ENCODE results near the gene RASA3. TPM values are rescaled to one million over a fixed set of nuclear protein-coding genes. Genes with fewer than 3 reads are reported as not detected.

Gene RASA3, protein sequence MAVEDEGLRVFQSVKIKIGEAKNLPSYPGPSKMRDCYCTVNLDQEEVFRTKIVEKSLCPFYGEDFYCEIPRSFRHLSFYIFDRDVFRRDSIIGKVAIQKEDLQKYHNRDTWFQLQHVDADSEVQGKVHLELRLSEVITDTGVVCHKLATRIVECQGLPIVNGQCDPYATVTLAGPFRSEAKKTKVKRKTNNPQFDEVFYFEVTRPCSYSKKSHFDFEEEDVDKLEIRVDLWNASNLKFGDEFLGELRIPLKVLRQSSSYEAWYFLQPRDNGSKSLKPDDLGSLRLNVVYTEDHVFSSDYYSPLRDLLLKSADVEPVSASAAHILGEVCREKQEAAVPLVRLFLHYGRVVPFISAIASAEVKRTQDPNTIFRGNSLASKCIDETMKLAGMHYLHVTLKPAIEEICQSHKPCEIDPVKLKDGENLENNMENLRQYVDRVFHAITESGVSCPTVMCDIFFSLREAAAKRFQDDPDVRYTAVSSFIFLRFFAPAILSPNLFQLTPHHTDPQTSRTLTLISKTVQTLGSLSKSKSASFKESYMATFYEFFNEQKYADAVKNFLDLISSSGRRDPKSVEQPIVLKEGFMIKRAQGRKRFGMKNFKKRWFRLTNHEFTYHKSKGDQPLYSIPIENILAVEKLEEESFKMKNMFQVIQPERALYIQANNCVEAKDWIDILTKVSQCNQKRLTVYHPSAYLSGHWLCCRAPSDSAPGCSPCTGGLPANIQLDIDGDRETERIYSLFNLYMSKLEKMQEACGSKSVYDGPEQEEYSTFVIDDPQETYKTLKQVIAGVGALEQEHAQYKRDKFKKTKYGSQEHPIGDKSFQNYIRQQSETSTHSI
- 21.9 TPM in 2 replicates for total RNA-seq (2021; fragmentation: NEBNext Ultra II Directional; extraction: Animal tissue kit (Norgen Biotek cat#: 25700))
- 7.5 and 11.0 TPM in 2 replicates for polyA plus RNA-seq (2011; rRNA removed)
- polyA plus RNA-seq (2011; cell fraction: cytosol; rRNA removed): 12.9 TPM
- 15.0 TPM for polyA plus RNA-seq (2011; cell fraction: nucleus; rRNA removed)
- polyA plus RNA-seq (2012, experiment 1 of 2): 11.8 to 14.5 TPM (median 13.4 TPM) in 4 replicates
- polyA plus RNA-seq (2012, experiment 2 of 2): 7.7 TPM
- polyA plus RNA-seq (2013, experiment 1 of 2): 11.2 TPM
- polyA plus RNA-seq (2013, experiment 2 of 2): 11.4 TPM
- 10.6 and 10.8 TPM in 2 replicates for polyA minus RNA-seq (2011; rRNA and poly(A)+ RNA removed)
- 11.4 TPM for polyA minus RNA-seq (2011; cell fraction: cytosol; rRNA and poly(A)+ RNA removed)
- polyA minus RNA-seq (2011; cell fraction: nucleus; rRNA and poly(A)+ RNA removed): 6.9 TPM
- long read RNA-seq, experiment 1, partial matches to known transcripts: 7 of 18 reads
- long read RNA-seq, experiment 1, other reads (novel, unspliced or antisense): 11 of 18 reads
- long read RNA-seq, experiment 2: 0 reads

DNA sequence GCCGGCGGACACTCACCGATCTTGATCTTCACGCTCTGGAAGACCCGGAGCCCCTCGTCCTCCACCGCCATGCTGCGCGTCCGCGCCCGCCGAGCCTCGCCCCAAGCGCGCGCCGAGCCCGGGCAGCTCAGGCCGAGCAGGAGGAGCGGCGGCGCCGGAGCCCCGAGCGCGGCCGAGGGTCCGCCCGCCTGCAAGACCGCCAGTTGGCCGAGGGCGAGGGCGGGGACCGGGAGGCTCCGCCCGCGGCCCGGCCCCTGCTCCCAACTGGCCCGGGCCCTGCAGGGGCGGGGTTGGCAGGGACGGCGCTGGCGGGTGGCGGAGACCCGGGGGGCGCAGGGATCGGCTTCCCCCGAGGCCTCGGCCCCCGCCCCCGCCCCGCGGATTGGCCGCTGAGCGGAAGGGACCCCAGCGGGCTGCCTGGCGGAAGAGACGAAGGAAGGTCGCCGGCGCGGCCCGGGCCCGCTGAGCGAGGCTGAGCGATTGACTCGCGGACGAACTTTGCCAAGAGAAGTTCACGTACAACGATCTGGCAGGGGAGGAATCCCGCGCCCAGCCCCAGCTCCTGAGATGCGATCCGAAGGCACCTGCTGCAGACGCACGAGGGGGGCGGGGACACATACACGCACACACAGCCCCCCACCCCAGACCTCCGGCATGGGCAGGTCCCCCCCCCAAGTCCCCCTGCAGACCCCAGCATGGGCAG is at the start of gene RASA3:
RASA3 (minus strand) TSS at position 205 of the 703 bp plus-strand sequence; CDS start at position 71, 134 bp downstream.
- Histone ChIP-seq H3K56ac (replicated peaks; ENCODE audit: insufficient read length, low read depth, low read length) (peak within 1 kb of the TSS; percentile 6), H2AK5ac (ENCODE audit: low read depth, low read length) (peak within 1 kb of the TSS; percentile 96), H4K8ac (ENCODE audit: extremely low read depth, insufficient read depth, low read length) (peak within 1 kb of the TSS; percentile 51), H2BK12ac (ENCODE audit: low read depth, low read length) (peak within 1 kb of the TSS; percentile 80; the same call in 1 of the 2 replicates), H3K23ac (ENCODE audit: insufficient read length) (peak within 1 kb of the TSS; percentile 43), H3K36me3 (ENCODE audit: control insufficient read depth in 2 of 4, insufficient read depth in 4 of 4, low read length in 3 of 4) (no peaks in the 10 kb centered on the region), H3K79me1 (ENCODE audit: low read depth, low read length) (peaks cover 7% of the 10 kb centered on the region; the same call in 1 of the 2 replicates), H2AFZ (ENCODE audit: low read length) (no peak within 1 kb of the TSS; the same call in 1 of the 2 replicates), H2BK20ac (ENCODE audit: low read length) (no peak within 1 kb of the TSS), H2BK15ac (ENCODE audit: low read length) (no peak within 1 kb of the TSS; the same call in 1 of the 2 replicates), H4K20me1 (replicated peaks in 1 of 2; ENCODE audit: control insufficient read depth in 1 of 2, insufficient read depth in 2 of 2, low read length in 2 of 2) (peaks cover 2 to 12% of the 10 kb centered on the region in 2 experiments), H3K27me3 (replicated peaks in 1 of 4; ENCODE audit: control insufficient read depth in 3 of 4, extremely low read depth in 1 of 4, insufficient read depth in 3 of 4, low read length in 3 of 4) (peaks cover 0 to 13% (median 10%) of the 10 kb centered on the region in 4 experiments; a peak in 5 of 7 replicates), H3K18ac (ENCODE audit: extremely low read depth, low read length) (peak within 1 kb of the TSS; percentile 90), H3K23me2 (ENCODE audit: low read depth, low read length) (peaks cover 20% of the 10 kb centered on the region), H2BK5ac (ENCODE audit: low read depth, low read length) (peak within 1 kb of the TSS; percentile 83; the same call in 1 of the 2 replicates), H3K4me2 (ENCODE audit: insufficient read depth in 1 of 2, low read depth in 2 of 2, low read length in 2 of 2) (peak within 1 kb of the TSS; percentile 96 to 98), H2BK120ac (replicated peaks; ENCODE audit: low read depth, low read length) (no peak within 1 kb of the TSS), H3K4ac (replicated peaks; ENCODE audit: insufficient read length, low read depth, low read length) (peak within 1 kb of the TSS; percentile 40), H3K14ac (ENCODE audit: insufficient read length) (no peak within 1 kb of the TSS), H3K4me3 (ENCODE audit: extremely low read depth in 1 of 4, insufficient read depth in 2 of 4, low read depth in 3 of 4, low read length in 4 of 4) (peak within 1 kb of the TSS; percentile 48 to 76 (median 71)), H3K9me3 (ENCODE audit: insufficient read depth in 2 of 2, low read depth in 1 of 2, low read length in 1 of 2) (no peaks in the 10 kb centered on the region), H4K5ac (ENCODE audit: insufficient read length, low read depth, low read length) (peak within 1 kb of the TSS; percentile 64), H3K4me1 (replicated peaks in 1 of 4; ENCODE audit: control insufficient read depth in 3 of 4, insufficient read depth in 4 of 4, low read length in 3 of 4) (peaks cover 12 to 31% (median 25%) of the 10 kb centered on the region in 4 experiments), H4K91ac (replicated peaks; ENCODE audit: insufficient read length, low read length) (peak within 1 kb of the TSS; percentile 73), H3K27ac (ENCODE audit: low read depth, low read length) (no peak within 1 kb of the TSS), H3K79me2 (ENCODE audit: control insufficient read depth in 1 of 2, insufficient read depth in 2 of 2, low read length in 2 of 2) (peaks cover 0 to 29% of the 10 kb centered on the region in 2 experiments; a peak in 2 of 4 replicates), H3K9ac (replicated peaks in 1 of 4; ENCODE audit: extremely low read depth in 1 of 4, low read depth in 3 of 4, low read length in 3 of 4) (peak within 1 kb of the TSS in 3 of 4 experiments; percentile 3 to 29 (median 27); a peak in 2 of 7 replicates)
- 1% methylated on average over 16 of the region's 81 CpGs; no CpG with 5 or more reads in 1 of the 2 experiments for WGBS, 2 experiments (ENCODE audit: extremely low coverage in 1 of 2, insufficient coverage in 1 of 2, insufficient read length in 1 of 2, insufficient replicate concordance in 2 of 2, low coverage in 1 of 2, low lambda C conversion rate in 2 of 2, missing lambda C conversion rate in 1 of 2)
- ChIA-PET CTCF (ENCODE audit: partially characterized antibody) (no interaction called here), POLR2A (ENCODE audit: partially characterized antibody) (interaction anchor here (0.6 kb wide), 1 partner anchor 14 kb away, joined by 4 read pairs; no protein-coding TSS in a partner anchor)
- no peak for FAIRE-seq
- DNase-seq (ENCODE audit: low read depth in 1 of 2, low spot score in 2 of 2): peak; percentile 58 to 88
- peak; percentile 13 for TF ChIP-seq ASH2L (IDR thresholded peaks at IDR 0.05; ENCODE audit: low read length)
- 0 out of 2 replicates have a peak, but pooled peaks have one; percentile 58 for TF ChIP-seq RBBP5 (IDR thresholded peaks at IDR 0.05; ENCODE audit: borderline replicate concordance, low read depth, low read length)
- TF ChIP-seq, protein P1, sequence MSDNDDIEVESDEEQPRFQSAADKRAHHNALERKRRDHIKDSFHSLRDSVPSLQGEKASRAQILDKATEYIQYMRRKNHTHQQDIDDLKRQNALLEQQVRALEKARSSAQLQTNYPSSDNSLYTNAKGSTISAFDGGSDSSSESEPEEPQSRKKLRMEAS (IDR thresholded peaks at IDR 0.05): peak; percentile 43; the same call in 1 of the 2 replicates
- peak in 1 of 2 experiments; percentile 10; a peak in 1 of 4 replicates for TF ChIP-seq SIN3A (conservative IDR thresholded peaks at IDR 0.05 in 1 of 2, IDR thresholded peaks at IDR 0.05 in 1 of 2; ENCODE audit: low read depth in 1 of 2, low read length in 2 of 2)
